ENCODE data around the gene BTBD10.

The BTBD10 gene

DNA sequence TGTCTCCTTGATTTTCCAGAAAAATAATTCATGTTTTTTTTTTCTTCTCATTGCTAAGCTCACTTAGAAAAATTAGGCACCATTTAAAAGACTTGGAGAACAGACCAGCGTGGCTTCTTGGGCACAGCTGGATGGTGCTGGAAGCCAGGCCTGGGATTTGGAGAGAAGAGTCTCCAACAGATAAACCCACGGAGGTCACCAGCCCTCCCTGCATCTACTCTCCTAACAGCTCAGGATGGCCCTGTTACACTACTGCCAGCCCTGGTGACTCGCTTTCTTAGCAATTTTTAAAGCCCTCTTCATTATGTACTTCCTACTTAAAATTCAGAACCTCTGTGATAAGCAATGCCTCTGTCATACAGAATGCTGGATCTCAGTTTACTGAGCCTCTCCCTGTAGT, 31.0 kb upstream of the BTBD10 start (continued):
- TF ChIP-seq, protein P1, sequence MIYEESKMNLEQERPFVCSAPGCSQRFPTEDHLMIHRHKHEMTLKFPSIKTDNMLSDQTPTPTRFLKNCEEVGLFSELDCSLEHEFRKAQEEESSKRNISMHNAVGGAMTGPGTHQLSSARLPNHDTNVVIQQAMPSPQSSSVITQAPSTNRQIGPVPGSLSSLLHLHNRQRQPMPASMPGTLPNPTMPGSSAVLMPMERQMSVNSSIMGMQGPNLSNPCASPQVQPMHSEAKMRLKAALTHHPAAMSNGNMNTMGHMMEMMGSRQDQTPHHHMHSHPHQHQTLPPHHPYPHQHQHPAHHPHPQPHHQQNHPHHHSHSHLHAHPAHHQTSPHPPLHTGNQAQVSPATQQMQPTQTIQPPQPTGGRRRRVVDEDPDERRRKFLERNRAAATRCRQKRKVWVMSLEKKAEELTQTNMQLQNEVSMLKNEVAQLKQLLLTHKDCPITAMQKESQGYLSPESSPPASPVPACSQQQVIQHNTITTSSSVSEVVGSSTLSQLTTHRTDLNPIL (CRISPR knock-in tag; IDR thresholded peaks at IDR 0.05; ENCODE audit: low read depth): no peak
- TF ChIP-seq ZFP30 (CRISPR knock-in tag; IDR thresholded peaks at IDR 0.05) (no peak), ARNTL (CRISPR knock-in tag; IDR thresholded peaks at IDR 0.05; ENCODE audit: borderline replicate concordance, low read depth) (no peak)

DNA sequence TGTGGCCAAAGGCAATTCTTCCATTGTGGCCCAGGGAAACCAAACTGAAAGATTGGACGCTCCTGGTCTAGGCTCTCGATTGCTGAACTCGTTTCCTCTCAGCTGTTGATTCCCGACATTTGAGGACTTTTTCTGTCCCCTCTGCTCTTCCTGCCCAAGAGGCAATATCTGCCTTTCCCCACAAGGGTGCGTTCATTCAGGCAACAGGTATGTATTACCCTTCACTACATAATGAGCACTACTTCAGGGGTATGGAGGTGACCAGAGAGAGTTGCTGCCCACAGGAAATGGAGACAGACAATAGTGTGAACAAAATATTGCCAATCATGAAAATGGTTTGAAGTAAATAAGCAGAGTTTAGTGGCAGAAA, 24.6 kb upstream of the BTBD10 start:
- no peak for TF ChIP-seq RARB (CRISPR knock-in tag; IDR thresholded peaks at IDR 0.05)
- TF ChIP-seq, protein P2, sequence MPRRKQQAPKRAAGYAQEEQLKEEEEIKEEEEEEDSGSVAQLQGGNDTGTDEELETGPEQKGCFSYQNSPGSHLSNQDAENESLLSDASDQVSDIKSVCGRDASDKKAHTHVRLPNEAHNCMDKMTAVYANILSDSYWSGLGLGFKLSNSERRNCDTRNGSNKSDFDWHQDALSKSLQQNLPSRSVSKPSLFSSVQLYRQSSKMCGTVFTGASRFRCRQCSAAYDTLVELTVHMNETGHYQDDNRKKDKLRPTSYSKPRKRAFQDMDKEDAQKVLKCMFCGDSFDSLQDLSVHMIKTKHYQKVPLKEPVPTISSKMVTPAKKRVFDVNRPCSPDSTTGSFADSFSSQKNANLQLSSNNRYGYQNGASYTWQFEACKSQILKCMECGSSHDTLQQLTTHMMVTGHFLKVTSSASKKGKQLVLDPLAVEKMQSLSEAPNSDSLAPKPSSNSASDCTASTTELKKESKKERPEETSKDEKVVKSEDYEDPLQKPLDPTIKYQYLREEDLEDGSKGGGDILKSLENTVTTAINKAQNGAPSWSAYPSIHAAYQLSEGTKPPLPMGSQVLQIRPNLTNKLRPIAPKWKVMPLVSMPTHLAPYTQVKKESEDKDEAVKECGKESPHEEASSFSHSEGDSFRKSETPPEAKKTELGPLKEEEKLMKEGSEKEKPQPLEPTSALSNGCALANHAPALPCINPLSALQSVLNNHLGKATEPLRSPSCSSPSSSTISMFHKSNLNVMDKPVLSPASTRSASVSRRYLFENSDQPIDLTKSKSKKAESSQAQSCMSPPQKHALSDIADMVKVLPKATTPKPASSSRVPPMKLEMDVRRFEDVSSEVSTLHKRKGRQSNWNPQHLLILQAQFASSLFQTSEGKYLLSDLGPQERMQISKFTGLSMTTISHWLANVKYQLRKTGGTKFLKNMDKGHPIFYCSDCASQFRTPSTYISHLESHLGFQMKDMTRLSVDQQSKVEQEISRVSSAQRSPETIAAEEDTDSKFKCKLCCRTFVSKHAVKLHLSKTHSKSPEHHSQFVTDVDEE (CRISPR knock-in tag; IDR thresholded peaks at IDR 0.05): no peak
- TF ChIP-seq ISL1 (CRISPR knock-in tag; IDR thresholded peaks at IDR 0.05): no peak
- no peak for TF ChIP-seq CSDC2 (CRISPR knock-in tag; IDR thresholded peaks at IDR 0.05)
- ATAC-seq: 0 out of 3 replicates have a peak, but pooled peaks have one; percentile 38

DNA sequence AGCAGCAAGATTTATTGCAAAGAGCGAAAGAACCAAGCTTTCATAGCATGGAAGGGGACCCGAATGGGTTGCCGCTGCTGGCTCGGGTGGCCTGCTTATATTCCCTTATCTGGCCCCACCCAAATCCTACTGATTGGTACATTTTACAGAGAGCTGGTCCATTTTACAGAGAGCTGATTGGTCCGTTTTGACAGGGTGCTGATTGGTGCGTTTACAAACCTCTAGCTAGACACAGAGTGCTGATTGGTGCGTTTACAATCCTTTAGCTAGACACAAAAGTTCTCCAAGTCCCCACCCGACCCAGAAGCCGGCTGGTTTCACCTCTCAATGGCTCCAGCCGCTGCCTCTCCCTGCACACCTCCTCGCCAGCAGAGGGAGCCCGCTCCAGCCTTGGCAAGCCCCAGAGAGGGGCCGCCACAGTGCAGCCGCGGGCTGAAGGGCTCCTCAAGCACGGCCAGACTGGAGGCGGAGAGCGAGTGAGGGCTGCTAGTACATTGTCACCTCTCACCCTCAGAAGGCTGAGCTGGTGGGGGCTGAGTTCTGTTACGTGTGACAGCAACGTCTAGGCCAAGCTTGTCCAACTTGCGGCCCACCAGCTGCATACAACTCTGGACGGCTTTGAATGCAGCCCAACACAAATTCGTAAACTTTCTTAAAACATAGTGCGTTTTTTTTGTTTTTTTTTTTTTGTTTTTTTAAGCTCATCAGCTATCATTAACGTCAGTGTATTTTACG, 24.1 kb upstream of the BTBD10 start:
- ATAC-seq: peak; percentile 71; the same call in 2 of the 3 replicates
- no peak for TF ChIP-seq OSR1 (CRISPR knock-in tag; IDR thresholded peaks at IDR 0.05)
- TF ChIP-seq, protein P3, sequence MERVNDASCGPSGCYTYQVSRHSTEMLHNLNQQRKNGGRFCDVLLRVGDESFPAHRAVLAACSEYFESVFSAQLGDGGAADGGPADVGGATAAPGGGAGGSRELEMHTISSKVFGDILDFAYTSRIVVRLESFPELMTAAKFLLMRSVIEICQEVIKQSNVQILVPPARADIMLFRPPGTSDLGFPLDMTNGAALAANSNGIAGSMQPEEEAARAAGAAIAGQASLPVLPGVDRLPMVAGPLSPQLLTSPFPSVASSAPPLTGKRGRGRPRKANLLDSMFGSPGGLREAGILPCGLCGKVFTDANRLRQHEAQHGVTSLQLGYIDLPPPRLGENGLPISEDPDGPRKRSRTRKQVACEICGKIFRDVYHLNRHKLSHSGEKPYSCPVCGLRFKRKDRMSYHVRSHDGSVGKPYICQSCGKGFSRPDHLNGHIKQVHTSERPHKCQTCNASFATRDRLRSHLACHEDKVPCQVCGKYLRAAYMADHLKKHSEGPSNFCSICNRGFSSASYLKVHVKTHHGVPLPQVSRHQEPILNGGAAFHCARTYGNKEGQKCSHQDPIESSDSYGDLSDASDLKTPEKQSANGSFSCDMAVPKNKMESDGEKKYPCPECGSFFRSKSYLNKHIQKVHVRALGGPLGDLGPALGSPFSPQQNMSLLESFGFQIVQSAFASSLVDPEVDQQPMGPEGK (CRISPR knock-in tag; IDR thresholded peaks at IDR 0.05; ENCODE audit: borderline replicate concordance): no peak
- TF ChIP-seq, protein P2 (CRISPR knock-in tag; IDR thresholded peaks at IDR 0.05): no peak
- no peak for TF ChIP-seq ZNF70 (CRISPR knock-in tag; IDR thresholded peaks at IDR 0.05)
- TF ChIP-seq RARB (CRISPR knock-in tag; IDR thresholded peaks at IDR 0.05): no peak
- no peak for TF ChIP-seq ESRRG (CRISPR knock-in tag; IDR thresholded peaks at IDR 0.05)
- no peak for TF ChIP-seq SNAI2 (CRISPR knock-in tag; IDR thresholded peaks at IDR 0.05)
- TF ChIP-seq, protein P4, sequence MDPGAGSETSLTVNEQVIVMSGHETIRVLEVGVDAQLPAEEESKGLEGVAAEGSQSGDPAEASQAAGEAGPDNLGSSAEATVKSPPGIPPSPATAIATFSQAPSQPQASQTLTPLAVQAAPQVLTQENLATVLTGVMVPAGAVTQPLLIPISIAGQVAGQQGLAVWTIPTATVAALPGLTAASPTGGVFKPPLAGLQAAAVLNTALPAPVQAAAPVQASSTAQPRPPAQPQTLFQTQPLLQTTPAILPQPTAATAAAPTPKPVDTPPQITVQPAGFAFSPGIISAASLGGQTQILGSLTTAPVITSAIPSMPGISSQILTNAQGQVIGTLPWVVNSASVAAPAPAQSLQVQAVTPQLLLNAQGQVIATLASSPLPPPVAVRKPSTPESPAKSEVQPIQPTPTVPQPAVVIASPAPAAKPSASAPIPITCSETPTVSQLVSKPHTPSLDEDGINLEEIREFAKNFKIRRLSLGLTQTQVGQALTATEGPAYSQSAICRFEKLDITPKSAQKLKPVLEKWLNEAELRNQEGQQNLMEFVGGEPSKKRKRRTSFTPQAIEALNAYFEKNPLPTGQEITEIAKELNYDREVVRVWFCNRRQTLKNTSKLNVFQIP (CRISPR knock-in tag; IDR thresholded peaks at IDR 0.05; ENCODE audit: borderline replicate concordance, low read depth): no peak
- no peak for TF ChIP-seq GLIS3 (CRISPR knock-in tag; IDR thresholded peaks at IDR 0.05)
- no peak for TF ChIP-seq ZFP3 (CRISPR knock-in tag; IDR thresholded peaks at IDR 0.05)
- TF ChIP-seq ISL1 (CRISPR knock-in tag; IDR thresholded peaks at IDR 0.05): no peak
- TF ChIP-seq ZFP30 (CRISPR knock-in tag; IDR thresholded peaks at IDR 0.05): no peak
- TF ChIP-seq ARNTL (CRISPR knock-in tag; IDR thresholded peaks at IDR 0.05; ENCODE audit: borderline replicate concordance, low read depth): no peak

DNA sequence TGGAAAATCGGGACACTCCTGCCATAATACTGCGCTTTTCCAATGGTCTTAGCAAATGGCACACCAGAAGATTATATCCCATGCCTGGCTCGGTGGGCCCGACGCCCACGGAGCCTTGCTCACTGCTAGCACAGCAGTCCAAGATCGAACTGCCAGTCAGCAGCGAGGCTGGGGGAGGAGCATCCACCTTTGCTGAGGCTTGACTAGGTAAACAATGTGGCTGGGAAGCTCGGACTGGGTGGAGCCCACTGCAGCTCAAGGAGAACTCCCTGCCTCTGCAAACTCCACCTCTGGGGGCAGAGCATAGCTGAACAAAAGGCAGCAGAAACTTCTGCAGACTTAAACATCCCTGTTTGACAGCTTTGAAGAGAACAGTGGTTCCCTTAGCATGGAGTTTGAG, 17.2 kb upstream of the BTBD10 start:
- TF ChIP-seq, protein P3 (CRISPR knock-in tag; IDR thresholded peaks at IDR 0.05; ENCODE audit: borderline replicate concordance): no peak
- TF ChIP-seq ZNF70 (CRISPR knock-in tag; IDR thresholded peaks at IDR 0.05) (no peak), OSR1 (CRISPR knock-in tag; IDR thresholded peaks at IDR 0.05) (no peak), TOX (CRISPR knock-in tag; IDR thresholded peaks at IDR 0.05; ENCODE audit: borderline replicate concordance) (no peak)
- no peak for ATAC-seq

All from SK-N-SH treated with all-trans-retinoic acid at 6 μM for 48 hours (cell line).